ENCODE results near the gene FOXK1.

FOXK1 gene

DNA sequence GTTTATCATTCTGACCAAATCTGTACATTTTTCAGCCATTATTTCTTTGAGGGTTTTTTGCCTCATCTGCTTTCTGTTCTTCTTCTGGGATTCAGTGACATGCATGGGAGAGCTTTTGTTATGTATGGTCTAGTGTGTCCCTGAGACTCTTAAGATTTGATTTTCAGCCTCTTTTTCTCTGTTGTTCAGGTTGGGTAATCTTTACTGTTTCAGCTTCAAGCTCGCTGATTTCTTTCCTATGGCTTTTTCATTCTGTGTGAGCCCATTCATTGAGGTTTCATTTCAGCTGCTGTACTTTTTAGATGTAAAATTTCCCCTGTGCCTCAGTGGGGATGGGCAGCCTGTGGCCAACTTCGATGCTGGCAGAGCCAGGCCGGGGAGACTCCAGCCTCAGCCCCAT lies 38.1 kb downstream of the FOXK1 start:
- no peak for DNase-seq (ENCODE audit: low read depth in 2 of 2, low spot score in 1 of 2)

GRCh38 chr7:4722308-4722707 lies 40.2 kb downstream of the FOXK1 start:
- no peak for DNase-seq (ENCODE audit: low read depth in 2 of 2, low spot score in 1 of 2)

DNA sequence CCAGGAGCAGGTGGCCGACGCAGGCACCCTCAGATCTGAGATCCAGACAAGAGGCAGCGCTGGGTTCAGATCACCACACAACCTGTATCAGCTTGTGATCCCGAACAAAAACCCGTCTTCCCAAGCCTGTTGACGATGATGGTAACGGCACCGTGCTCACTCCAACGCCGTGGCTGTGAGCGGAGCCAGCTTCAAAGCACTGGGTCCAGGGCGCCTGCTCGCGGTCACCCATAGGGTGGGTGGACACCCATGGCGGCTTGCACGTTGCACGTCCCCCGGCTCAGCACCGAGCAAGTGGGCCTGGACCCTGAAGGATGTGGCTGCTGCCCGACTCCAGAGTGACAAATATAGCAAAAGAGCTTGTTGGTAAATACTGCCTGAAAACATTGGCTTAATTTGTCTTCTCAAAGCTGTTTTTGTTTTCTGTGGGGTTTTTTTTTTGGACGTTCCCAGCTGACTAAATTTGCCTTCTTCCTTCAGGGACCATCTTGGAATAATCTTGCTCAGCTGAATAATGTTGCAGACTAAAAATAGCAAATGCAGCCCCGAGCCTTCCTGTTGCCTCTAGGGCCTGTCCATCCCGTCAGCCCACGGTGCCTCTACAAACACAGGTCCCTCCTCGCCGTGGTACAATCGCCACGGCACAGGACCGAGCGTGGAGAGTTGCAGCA lies 41.0 kb downstream of the FOXK1 start:
- no peak for DNase-seq (ENCODE audit: low read depth in 2 of 2, low spot score in 1 of 2)

- no peak for DNase-seq (ENCODE audit: low read depth in 2 of 2, low spot score in 1 of 2)
Measured at GRCh38 chr7:4724648-4725013, 42.5 kb downstream of the FOXK1 start.

GRCh38 chr7:4725014-4725849 lies 43.1 kb downstream of the FOXK1 start:
- peak; percentile 17 to 20 for DNase-seq (ENCODE audit: low read depth in 2 of 2, low spot score in 1 of 2)

- DNase-seq (ENCODE audit: low read depth in 2 of 2, low spot score in 1 of 2): no peak
Measured at GRCh38 chr7:4725850-4726450, 43.9 kb downstream of the FOXK1 start.

DNA sequence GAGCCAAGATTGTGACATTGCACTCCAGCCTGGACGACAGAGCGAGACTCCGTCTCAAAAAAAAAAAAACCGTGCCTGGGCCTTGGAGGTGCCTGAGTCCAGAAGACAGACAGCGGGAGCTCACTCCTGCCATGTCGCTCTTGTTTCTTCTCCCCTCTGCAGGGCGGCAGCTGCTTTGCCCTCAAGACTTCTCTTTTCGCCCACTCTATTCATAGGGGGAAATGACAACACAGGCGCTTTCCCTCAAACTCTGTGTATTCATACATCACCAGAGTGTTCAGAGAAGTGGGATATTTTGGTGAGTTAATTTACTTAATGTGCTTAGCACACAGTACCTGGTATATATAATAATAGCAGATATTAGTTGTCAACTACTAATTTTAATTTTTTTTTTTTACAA lies 44.5 kb downstream of the FOXK1 start:
- no peak for DNase-seq (ENCODE audit: low read depth in 2 of 2, low spot score in 1 of 2)

DNA sequence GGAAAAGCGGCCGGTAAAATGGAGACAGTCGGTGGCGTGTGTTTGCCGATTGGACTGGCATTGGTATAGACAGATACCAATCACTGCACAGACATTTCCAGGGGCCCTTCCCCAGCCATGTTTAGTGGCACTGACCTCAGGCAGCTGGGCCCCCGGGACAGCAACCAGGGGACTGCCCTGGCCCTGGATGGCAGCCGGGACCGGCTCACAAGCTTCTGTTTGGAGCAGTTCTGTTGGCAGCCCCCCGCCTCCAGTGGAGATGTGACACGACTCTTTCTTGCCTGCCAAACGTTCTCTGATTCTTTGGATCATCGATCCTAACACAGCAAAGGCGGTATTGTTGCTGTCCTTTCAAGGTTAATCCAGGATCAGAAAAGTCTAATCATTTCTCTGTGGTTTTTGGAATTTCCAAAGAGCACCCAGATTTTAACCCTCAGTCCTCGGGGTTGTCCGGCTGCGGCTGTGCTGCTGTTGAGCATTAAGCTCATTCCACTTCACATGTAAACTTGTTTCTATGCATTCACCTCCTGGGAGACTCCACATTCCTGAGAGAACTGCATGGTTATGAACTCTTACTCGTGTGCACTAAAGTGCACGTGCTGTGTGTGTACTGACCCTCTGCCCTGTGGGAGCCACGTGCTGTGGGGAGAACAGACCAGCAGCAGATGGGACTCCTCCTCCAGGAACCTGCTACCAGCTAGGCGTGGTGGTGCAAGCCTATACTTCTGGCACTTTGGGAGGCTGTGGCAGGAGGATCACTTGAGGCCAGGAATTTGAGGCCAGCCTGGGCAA lies 46.0 kb downstream of the FOXK1 start:
- DNase-seq (ENCODE audit: low read depth in 2 of 2, low spot score in 1 of 2): no peak

GRCh38 chr7:4729266-4729665 lies 47.2 kb downstream of the FOXK1 start:
- no peak for DNase-seq (ENCODE audit: low read depth in 2 of 2, low spot score in 1 of 2)

DNA sequence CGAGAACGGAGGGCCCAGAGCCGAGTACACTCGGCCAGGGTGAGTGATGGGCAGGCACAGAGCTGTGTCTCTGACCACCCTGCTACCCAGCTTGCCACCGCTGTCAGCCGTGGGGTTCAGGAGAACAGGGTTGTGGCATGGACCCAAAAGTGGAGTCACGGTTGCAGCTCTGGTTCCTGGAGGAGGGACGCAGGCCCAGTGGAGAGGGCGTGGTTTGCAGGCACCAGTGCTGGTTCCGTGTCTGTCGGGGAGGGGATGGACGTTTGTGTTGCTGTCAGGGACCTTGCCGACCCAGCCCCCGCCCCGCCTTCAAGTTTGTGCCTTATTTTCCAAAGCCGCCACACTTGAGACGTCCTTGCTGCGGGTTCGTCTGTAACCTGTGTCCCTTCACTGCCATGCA lies 48.2 kb downstream of the FOXK1 start:
- DNase-seq (ENCODE audit: low read depth in 2 of 2, low spot score in 1 of 2): no peak

- no peak for DNase-seq (ENCODE audit: low read depth in 2 of 2, low spot score in 1 of 2)
Measured at GRCh38 chr7:4730971-4731370, 48.9 kb downstream of the FOXK1 start.

DNA sequence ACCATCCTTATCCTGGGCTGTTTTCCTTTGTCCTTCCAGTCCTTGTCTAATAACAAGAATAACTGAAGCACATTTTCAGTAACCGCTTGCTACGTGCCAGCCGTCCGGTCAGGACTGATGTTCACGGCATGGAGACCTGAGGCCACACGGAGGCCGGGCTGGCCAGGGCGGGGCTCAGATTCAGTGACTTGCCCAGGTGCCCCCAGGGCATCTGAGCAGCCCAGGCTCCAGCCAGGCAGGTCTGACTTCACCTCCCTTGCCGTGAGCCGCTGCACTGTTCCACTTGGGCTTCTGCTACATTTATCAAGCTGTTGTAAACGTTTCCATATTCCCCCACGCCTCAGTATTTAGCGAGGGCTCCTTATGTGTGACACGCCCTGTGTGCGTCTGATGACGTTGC lies 49.7 kb downstream of the FOXK1 start:
- no peak for DNase-seq (ENCODE audit: low read depth in 2 of 2, low spot score in 1 of 2)

DNA sequence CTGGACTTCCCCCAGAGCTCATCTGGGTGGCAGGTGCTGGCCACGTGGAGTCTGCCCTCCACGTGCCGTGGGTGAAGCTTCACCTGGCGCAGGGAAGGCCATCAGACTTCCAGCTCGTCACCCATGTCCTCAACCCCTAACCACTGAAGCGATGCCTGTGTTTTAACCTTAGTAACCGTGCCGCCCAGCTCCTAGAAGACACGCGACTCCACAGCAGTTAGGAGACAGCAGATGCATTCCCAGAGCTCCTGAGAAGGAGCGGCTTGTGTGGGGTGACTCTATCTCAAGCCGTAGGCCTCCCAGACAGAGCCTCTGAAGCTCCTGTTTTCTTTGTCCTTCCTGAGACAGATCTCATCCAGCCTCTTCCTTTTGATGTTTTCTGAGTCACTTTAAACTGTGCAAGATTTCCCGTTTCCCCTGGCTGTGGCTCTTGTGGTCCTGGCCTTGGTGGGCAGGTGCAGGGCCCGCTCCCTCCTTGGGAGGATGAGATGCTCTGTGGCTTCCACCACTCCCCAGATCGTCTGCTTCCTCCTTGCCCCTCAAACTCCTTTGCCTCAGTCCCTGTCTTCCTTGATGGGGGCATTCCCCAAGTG lies 51.9 kb downstream of the FOXK1 start:
- no peak for DNase-seq (ENCODE audit: low read depth in 2 of 2, low spot score in 1 of 2)

GRCh38 chr7:4734587-4735345 lies 52.7 kb downstream of the FOXK1 start:
- DNase-seq (ENCODE audit: low read depth in 2 of 2, low spot score in 1 of 2): no peak

DNA sequence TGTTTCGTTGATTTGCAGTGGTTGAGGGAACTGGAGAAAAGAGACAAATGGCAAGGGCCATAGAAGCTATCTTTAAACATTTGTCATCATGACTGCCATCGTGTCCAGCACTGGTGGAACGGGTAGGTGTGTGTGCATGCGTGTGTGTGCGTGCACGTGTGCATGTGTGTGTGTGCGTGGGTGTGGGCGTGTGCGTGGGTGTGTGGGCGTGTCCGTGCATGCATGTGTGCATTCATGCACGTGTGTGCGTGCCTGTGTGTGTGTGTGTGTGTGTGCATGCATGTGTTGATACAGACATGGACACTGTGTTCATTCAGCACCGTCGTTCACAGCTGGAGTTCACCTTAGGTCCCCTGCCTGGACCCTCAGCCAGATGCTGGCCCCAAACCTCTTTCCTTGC lies 55.2 kb downstream of the FOXK1 start:
- no peak for DNase-seq (ENCODE audit: low read depth in 2 of 2, low spot score in 1 of 2)

DNA sequence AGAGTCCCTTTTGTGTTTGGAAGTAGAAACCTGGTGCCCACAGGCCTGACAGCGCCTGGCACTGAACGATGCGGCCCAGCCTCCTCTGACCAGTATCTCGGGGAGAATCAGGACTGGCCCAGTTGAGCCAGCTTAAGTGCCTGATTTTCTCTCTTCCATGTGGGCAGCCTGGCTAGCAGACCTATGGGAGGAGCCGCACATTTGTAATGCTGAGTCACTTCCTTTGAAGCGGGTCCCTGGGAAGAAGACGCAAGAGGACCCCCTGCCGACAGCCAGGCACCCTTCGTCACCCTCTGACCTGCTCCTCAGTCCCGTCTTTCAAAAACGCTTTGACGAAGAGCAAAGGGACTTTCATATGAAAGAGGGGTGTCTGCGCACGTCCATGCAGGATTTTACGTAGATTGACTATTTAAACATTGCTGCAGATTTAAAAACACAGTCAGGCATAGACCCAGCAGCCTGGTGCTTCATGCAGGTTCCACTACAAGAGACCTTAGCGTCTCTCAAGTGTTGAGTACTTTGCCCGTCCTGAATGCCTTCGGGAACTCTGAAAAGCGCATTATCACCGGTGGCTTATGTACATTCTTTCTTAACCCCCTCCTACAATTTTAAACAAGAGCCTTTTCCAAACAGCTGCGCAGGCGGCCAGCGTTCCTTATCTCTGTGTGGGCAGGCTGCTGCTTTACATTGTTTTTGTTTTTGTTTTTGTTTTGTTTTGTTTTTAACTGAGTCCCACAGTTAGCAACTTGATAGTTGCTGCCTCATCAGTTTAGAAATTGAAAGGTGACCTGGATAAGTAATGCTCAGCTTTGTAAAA lies 56.8 kb downstream of the FOXK1 start:
- no peak for DNase-seq (ENCODE audit: low read depth in 2 of 2, low spot score in 1 of 2)

- no peak for DNase-seq (ENCODE audit: low read depth in 2 of 2, low spot score in 1 of 2)
Measured at GRCh38 chr7:4739528-4739992, 57.5 kb downstream of the FOXK1 start.

DNA sequence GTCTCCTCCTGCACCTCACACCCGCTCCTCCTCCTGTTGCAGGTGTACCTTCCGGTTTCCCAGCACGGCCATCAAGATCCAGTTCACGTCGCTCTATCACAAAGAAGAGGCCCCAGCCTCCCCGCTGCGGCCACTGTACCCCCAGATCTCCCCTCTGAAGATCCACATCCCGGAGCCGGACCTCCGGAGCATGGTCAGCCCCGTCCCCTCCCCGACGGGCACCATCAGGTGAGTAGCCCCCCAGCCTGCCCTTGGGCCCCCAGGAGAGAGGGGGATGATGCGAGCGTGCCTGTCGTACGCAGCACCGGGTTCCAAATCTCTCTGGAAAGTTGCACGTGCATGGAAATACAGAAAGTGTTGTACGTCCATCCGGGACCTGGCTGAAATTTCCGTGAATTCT lies 58.7 kb downstream of the FOXK1 start:
- DNase-seq (ENCODE audit: low read depth in 2 of 2, low spot score in 1 of 2): no peak

DNA sequence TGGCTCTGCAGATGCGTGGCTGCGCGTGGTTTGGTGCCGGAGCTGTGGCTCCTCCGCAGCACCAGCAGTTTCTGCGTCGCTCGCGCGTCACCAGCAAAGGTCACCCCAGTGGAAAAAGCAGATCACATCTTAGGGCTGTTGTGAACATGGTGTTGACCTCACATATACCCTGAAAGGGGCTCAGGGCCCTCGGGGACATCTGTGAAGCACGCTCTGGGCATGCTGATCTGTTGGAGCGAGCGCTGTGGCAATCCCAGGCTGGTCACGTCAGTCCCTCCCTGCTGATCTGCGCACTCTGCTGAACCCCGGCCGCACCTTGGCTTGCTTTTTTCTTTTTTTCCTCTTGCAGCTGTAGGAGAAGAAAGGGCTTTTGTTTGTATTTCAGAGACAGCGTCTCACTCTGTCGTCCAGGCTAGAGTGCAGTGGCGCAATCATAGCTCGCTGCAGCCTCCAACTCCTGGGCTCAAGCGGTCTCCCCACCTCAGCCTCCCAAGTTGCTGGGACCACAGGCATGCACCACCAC lies 60.0 kb downstream of the FOXK1 start:
- no peak for DNase-seq (ENCODE audit: low read depth in 2 of 2, low spot score in 1 of 2)

Data from stimulated activated CD8-positive, alpha-beta memory T cell treated with anti-CD3 and anti-CD28 coated beads, Interleukin-4, amount 100 ng/mL, for 1 hour (primary cell).